SJCRH30 (cell line): ENCODE measurements around the gene HPS6. TPM values are rescaled to one million over a fixed set of nuclear protein-coding genes. Genes with fewer than 3 reads are reported as not detected.
A peak's percentile ranks its signal among the peaks of the same experiment; 100 is the strongest.
"Not testable (repeated sequence)": the region's sequence is repeated elsewhere in the genome, so short reads cannot be mapped to it uniquely, and the experiment has no call there.

ENCODE experiments used
- DNase-seq, 2 experiments: peaks; one replicate each; pipeline ENCODE4 v3.0.0-alpha.2; 2015 to 2020
- H3K27ac ChIP-seq: fragments of 250-450 bp; sonication (Bioruptor Pico); 2 replicates; pipeline ENCODE4 v1.5.1; 2020; ENCODE audit warnings: mild to moderate bottlenecking, moderate library complexity
- H3K27me3 ChIP-seq: fragments of 250-450 bp; sonication (Bioruptor Pico); 2 replicates; pipeline ENCODE4 v1.5.1; 2020; ENCODE audit warnings: mild to moderate bottlenecking, moderate library complexity
- H3K36me3 ChIP-seq: fragments of 250-450 bp; sonication (Bioruptor Pico); 2 replicates; pipeline ENCODE4 v1.5.1; 2020; ENCODE audit warnings: mild to moderate bottlenecking, moderate library complexity
- H3K4me1 ChIP-seq: fragments of 250-450 bp; sonication (Bioruptor Pico); 2 replicates; pipeline ENCODE4 v1.5.1; 2020; ENCODE audit warnings: mild to moderate bottlenecking, moderate library complexity
- H3K4me3 ChIP-seq: fragments of 250-450 bp; sonication (Bioruptor Pico); 2 replicates; pipeline ENCODE4 v1.5.1; 2020; ENCODE audit warnings: mild to moderate bottlenecking, moderate library complexity
- H3K9me3 ChIP-seq: fragments of 250-450 bp; sonication (Bioruptor Pico); replicated peaks from 2 replicates; pipeline ENCODE4 v1.5.1; 2020; ENCODE audit warnings: mild to moderate bottlenecking, moderate library complexity
- total RNA-seq: library from RNA; depleted of rRNA; stranded (reverse); fragments of >200 nt; shearing (Covaris generic); gene quantifications from 2 replicates; pipeline ENCODE4 v1.2.3, GENCODE V29; 2014; rRNA removed

Gene HPS6
- 6.4 and 7.0 TPM in 2 replicates for total RNA-seq

DNA sequence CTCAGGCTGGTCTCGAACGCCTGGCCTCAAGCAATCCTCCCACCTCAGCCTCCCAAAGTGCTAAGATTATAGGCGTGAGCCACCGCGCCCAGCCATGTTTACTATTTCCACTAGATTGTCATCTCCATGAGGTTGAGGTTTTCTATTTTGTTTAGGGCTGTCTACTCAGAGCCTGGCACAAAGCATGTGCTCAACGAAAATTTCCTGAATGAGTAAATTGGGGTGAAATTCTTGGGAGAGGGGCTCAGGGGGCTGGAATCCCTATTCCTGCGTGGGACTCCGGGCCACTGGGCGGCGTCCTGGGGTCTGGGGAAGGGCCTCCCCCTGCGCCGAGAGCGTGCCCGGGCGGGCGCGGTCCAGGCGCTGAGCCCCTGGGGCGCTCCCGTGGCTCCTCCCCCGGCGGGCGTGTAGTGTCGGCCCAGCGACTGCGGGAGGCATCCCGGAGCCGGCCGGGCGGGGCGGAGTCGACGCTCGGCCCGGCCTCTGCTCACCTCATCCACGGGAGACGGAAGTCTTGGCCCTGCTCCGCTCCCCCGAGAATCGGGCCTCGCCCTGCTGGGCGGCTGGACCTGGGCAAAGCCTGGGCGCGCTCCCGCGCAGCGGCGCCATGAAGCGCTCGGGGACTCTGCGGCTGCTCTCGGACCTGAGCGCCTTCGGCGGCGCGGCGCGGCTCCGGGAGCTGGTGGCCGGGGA is at the start of gene HPS6:
HPS6 (plus strand) TSS at position 482 of the 693 bp plus-strand sequence; CDS start at position 608, 126 bp downstream.
- no peaks in the 10 kb centered on the region for H3K36me3 ChIP-seq
- H3K9me3 ChIP-seq: no peaks in the 10 kb centered on the region
- DNase-seq: peak; percentile 75 to 79
- H3K27me3 ChIP-seq: peaks cover 3% of the 10 kb centered on the region; the same call in 1 of the 2 replicates
- no peaks in the 10 kb centered on the region for H3K4me1 ChIP-seq
- H3K4me3 ChIP-seq: peak within 1 kb of the TSS; percentile 63
- no peak within 1 kb of the TSS; the same call in 1 of the 2 replicates for H3K27ac ChIP-seq

DNA sequence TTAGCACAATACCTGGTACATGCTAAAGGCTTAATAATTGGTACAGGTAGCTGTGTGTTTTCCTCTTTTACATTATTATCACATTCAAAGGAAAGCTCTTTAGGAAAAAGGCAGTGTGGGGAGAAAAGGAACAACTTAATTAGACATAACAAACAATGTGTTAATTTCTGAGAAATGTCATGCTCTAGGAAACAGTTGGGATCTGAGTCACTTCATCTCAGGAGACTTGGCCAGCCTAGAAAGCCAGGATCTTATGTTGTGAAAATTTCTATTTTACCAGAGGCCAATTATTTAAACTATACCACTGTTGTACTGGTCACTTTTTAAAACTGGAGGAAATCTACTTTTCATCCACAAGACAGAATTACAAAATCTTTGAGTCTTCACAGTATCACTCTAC is 48.7 kb upstream of the HPS6 start:
- Histone ChIP-seq H3K9me3 (no peaks in the 10 kb centered on the region), H3K27ac (no peak overlapping the region), H3K36me3 (no peaks in the 10 kb centered on the region), H3K4me1 (no peaks in the 10 kb centered on the region), H3K4me3 (no peak overlapping the region), H3K27me3 (no peaks in the 10 kb centered on the region)
- DNase-seq: no peak

DNA sequence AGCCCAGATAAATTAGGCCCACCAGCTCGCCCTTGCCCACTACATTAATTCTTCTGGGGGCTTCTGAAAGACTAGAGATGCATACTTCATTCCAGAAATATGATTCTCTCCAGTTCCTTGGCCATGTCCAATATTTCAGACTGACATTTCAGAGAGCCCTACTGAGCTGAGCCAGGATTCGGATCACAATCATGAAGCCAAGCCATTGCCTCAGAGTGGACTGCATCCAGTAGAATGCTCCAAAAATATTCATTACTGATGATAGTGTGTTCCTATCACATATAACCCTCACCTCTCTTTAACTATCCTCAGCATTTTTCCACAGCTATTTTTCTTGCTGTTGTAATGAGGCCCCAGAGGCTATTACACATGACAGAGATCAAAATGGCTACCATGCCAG is 47.9 kb upstream of the HPS6 start:
- DNase-seq: no peak
- no peaks in the 10 kb centered on the region for H3K4me1 ChIP-seq
- H3K36me3 ChIP-seq: peaks cover 5% of the 10 kb centered on the region; the same call in 1 of the 2 replicates
- no peak overlapping the region for H3K4me3 ChIP-seq
- H3K27me3 ChIP-seq: no peaks in the 10 kb centered on the region
- H3K9me3 ChIP-seq: peaks cover 3% of the 10 kb centered on the region; the same call in 1 of the 2 replicates
- H3K27ac ChIP-seq: no peak overlapping the region

DNA sequence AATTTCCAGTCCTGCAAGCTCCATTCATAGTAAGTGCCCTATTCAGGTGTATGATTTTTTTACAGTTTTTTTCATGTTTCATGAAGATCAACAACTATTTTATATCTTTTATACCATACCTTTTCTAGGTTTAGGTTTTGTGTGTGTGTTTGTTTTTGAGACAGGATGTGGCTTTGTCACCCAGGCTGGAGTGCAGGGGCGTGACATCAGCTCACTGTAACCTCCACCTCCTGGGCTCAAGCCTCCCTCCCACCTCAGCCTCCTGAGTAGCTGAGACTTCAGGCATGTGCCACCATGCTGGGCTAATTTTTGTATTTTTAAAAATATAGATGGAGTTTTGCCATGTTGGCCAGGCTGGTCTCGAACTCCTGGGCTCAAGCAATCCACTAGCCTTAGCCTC is 44.2 kb upstream of the HPS6 start:
- H3K4me1 ChIP-seq: no peaks in the 10 kb centered on the region
- H3K4me3 ChIP-seq: no peak overlapping the region
- H3K36me3 ChIP-seq: peaks cover 28% of the 10 kb centered on the region

DNA sequence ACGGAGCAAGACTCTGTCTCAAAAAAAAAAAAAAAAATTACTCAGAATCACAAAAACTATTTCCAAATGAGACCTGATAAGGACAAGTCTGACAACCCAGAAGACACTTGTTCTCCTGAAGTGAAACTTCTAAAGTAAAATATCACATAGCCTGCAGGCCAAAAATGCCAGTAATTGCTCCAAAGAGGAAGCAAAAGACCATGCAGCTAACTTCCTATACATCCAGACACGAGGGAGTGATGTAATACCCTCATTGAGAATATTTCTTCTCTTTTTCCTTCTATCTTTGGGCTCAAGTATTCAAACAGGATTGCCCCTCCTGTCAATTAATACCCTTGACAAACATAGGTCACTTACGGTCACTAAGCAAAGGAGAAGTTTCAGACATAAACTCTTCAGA is 40.4 kb upstream of the HPS6 start:
- Histone ChIP-seq H3K27ac (no peak overlapping the region), H3K9me3 (peaks cover 3% of the 10 kb centered on the region; the same call in 1 of the 2 replicates), H3K36me3 (peaks cover 49% of the 10 kb centered on the region), H3K4me3 (no peak overlapping the region), H3K4me1 (no peaks in the 10 kb centered on the region), H3K27me3 (no peaks in the 10 kb centered on the region)
- no peak for DNase-seq

More for the DNA sequence above, 44.2 kb upstream of the HPS6 start:
- Histone ChIP-seq H3K27me3 (no peaks in the 10 kb centered on the region), H3K9me3 (peaks cover 3% of the 10 kb centered on the region; the same call in 1 of the 2 replicates), H3K27ac (no peak overlapping the region)
- DNase-seq: no peak

DNA sequence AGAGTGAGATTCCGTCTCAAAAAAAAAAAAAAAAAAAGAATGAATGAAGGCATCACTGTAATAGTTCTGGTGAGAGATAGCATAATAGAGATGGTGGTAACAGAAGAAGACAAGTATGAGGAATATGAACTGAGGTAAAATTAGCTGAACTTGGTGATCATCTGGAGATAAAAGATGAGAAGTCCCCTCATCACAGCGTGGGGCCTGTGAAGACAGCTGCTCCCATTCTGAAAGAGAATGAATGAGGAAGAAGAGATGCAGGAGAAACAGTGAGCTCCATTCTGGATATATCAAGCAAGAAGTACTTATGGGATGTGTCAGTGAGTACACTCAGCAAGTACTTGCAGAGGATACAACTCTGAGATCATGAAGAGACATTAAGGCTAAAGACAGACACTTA is 37.9 kb upstream of the HPS6 start:
- H3K4me3 ChIP-seq: no peak overlapping the region
- no peaks in the 10 kb centered on the region for H3K9me3 ChIP-seq
- H3K27ac ChIP-seq: no peak overlapping the region
- H3K27me3 ChIP-seq: no peaks in the 10 kb centered on the region
- peaks cover 59% of the 10 kb centered on the region for H3K36me3 ChIP-seq
- no peaks in the 10 kb centered on the region for H3K4me1 ChIP-seq
- DNase-seq: no peak

DNA sequence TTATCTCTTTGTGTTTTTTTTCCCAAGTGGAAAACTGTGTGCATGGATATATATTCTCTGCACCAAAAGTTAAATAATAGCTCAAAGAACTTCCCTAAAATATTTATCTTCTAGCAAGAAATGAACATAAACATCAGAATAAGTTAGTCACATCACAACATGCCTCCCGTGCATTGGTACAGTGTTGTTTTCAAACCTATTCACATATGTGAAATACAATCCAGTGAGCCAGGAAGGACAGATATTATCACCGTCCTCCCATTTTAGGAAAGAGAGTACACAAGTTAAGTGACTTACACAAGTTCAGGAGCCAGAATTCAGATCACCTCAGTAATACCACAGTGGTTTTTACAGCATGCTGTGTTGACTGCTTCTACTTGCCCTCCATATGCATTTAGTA is 31.4 kb upstream of the HPS6 start:
- no peak overlapping the region for H3K27ac ChIP-seq
- peaks cover 53% of the 10 kb centered on the region for H3K36me3 ChIP-seq
- H3K4me3 ChIP-seq: no peak overlapping the region
- H3K4me1 ChIP-seq: no peaks in the 10 kb centered on the region
- no peak for DNase-seq
- H3K9me3 ChIP-seq: no peaks in the 10 kb centered on the region
- H3K27me3 ChIP-seq: no peaks in the 10 kb centered on the region

DNA sequence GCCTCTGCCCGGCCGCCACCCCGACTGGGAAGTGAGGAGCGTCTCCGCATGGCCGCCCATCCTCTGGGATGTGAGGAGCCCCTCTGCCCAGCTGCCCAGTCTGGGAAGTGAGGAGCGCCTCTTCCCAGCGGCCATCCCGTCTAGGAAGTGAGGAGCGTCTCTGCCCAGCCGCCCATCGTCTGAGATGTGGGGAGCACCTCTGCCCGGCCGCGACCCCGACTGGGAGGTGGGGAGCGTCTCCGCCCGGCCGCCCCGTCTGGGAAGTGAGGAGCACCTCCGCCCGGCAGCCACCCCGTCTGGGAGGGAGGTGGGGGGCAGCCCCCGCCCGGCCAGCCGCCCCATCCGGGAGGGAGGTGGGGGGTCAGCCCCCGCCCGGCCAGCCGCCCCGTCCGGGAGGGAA is 29.3 kb upstream of the HPS6 start:
- H3K36me3 ChIP-seq: peaks cover 44% of the 10 kb centered on the region
- H3K4me3 ChIP-seq, DNase-seq, H3K27ac ChIP-seq, H3K27me3 ChIP-seq, H3K9me3 ChIP-seq, H3K4me1 ChIP-seq: not testable (repeated sequence)

DNA sequence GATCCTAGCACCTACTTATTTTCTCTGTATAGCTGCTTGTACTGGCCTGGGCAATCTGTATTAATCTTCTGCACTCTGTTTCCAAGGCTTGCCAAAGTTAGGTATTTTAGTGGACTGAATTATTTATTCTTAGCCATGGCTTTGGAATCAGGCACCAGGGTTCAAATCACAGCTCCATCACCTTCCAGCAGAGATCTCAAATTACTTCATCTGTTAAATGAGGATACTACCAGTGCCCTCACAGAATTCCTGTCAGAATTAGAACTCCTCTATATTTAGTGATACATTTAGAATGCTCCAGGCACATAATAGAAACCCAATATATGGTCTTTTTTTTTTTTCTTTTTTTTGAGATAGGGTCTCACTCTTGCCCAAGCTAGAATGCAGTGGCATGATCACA is 26.7 kb upstream of the HPS6 start:
- no peak overlapping the region for H3K4me3 ChIP-seq
- H3K4me1 ChIP-seq: no peaks in the 10 kb centered on the region
- no peak overlapping the region for H3K27ac ChIP-seq
- DNase-seq: no peak
- H3K27me3 ChIP-seq: no peaks in the 10 kb centered on the region
- H3K9me3 ChIP-seq: no peaks in the 10 kb centered on the region
- H3K36me3 ChIP-seq: peaks cover 25% of the 10 kb centered on the region

DNA sequence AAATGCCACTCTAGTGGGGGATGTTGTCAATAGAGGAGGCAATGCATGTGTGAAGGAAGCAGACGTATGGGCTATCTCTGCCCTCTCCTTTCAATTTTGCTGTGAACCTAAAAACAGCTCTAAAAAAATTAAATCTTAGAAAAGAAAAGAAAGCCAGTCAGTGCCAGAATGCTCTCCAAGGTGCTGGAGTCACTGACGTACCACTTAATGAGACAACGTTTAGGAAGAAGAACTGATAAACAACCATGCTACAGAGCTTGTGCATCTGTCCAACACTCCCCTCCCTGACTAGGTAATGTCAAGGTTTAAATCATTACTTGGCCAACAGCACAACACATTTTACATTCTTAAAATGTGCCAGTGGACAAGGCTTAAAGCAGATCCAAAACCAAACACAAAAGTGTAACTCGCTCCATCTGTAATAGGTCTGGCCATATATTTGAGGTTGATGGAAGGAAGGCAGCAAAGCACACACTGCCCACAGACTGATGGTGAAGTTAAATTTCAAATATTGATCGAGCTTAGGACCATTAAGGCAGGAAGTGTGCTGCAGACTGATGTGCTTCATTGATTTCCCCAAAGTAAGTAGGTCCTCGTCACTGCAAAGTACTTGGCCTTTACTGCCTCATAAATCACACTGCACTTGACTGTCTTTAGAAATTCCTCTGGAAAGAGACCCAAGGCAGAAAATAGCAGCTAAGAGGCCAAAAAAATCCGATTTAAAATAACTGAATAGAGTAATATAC is 24.7 kb upstream of the HPS6 start:
- Histone ChIP-seq H3K27me3 (no peaks in the 10 kb centered on the region), H3K27ac (no peak overlapping the region), H3K4me1 (no peaks in the 10 kb centered on the region), H3K9me3 (no peaks in the 10 kb centered on the region), H3K4me3 (no peak overlapping the region), H3K36me3 (peaks cover 19% of the 10 kb centered on the region)
- no peak for DNase-seq

DNA sequence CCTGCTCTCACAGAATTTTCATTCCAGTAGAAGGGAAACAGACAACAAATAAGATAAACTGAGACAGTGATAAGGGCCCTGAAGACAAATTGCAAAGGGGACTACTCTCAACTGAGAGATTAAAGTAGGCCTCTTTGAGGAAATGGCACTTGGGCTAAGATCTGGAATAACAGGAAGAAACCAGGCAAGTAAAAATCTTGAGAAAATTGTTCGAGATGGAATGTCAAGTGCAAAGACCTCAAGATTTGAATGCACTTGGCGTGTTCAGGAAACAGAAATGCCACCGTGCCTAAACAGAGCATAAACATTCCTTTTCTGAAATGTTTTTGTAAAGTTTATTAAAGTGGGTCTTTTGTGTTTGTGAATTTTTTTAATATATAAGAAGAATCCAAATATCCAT is 19.9 kb upstream of the HPS6 start:
- no peak for DNase-seq
- no peaks in the 10 kb centered on the region for H3K4me1 ChIP-seq
- no peaks in the 10 kb centered on the region for H3K9me3 ChIP-seq
- H3K27ac ChIP-seq: no peak overlapping the region
- H3K36me3 ChIP-seq: no peaks in the 10 kb centered on the region
- no peaks in the 10 kb centered on the region for H3K27me3 ChIP-seq
- no peak overlapping the region for H3K4me3 ChIP-seq

DNA sequence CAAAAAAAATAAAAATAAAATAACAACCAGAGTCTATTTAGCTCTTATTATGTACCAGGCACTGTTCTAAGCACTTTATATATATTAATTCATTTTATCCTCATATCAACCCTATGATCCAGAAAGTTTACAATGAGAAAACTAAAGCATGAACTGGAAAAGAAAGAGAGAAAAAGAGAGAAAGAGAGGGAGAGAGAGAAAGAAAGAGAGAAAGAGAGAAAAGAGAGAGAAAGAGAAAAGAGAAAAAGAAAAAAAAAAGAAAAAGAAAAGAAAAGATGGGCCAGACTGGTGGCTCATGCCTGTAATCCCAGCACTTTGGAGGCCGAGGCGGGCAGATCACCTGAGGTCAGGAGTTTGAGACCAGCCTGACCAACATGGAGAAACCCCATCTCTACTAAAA is 19.1 kb upstream of the HPS6 start:
- Histone ChIP-seq H3K4me1 (no peaks in the 10 kb centered on the region), H3K4me3 (no peak overlapping the region), H3K27me3 (no peaks in the 10 kb centered on the region), H3K9me3 (no peaks in the 10 kb centered on the region), H3K36me3 (no peaks in the 10 kb centered on the region), H3K27ac (no peak overlapping the region)
- no peak for DNase-seq

DNA sequence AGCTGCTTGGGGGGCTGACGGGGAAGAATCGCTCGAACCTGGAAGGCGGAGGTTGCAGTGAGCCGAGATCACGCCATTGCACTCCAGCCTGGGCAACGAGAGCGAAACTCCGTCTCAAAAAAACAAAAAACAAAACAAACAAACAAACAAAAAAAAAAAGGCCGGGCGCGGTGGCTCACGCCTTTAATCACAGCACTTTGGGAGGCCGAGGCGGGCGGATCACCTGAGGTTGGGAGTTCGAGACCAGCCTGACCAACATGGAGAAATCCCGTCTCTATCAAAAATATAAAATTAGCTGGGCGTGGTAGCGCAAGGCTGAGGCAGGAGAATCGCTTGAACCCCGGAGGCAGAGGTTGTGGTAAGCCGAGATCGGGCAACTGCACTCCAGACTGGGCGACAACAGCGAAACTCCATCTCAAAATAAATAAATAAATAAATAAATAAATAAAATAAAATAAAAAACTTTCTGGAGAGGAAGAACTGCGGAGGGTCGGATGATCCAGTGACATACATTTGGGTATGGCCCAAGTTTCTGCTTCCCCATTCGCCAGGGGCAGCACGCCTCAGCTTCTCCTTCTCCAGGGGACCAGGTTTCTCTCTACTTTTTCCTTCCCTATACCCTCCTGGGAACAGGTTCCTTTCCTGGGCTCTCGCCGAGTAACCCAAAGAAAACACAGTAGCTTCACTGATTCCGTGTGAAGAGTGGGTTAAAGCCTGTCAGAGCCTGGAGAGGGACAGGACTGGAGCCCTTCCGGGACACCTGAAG is 10.1 kb upstream of the HPS6 start:
- not testable (repeated sequence) for H3K36me3 ChIP-seq, DNase-seq, H3K4me1 ChIP-seq, H3K9me3 ChIP-seq, H3K27me3 ChIP-seq
- Histone ChIP-seq H3K27ac (peak overlapping the region; percentile 78), H3K4me3 (peak overlapping the region; percentile 97)

DNA sequence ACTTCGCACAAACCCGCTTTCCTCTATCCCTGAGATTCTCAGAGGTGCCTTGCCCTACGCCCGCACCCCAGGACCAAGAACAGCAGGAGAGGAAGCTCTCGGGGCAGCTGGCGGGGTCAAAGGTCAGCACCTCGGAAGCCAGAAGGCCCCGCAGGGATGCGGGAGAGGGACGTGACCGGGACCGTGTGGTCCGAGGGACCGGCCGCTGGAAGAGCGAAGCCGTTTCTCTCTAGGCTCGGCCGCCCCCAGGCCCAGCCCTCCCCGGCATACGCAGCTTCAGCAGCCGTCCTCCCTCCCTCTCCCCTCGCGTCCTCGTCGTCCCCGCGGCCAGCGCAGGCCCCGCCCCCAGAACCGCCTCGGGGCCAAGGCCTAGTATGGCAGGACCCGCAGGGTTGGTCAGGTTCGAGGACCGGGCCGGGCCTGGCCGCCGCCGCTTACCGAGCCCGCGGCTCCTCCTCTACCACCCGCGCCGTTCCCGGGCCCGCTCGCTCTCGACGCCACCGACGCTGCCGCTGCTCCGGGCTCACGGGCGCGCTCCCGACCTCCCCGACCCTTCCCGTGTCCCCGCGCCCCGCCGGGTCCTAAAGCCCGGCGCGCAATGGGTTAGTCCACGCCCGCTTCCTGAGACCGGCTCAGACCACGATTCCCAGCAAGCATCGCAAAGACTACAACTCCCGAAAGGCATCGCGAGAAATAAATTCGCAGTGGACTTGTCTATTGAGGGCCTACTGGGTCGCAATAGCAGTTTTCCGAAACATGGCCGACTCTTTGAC is 9.3 kb upstream of the HPS6 start, which contains the start of gene ARMH3:
ARMH3 (minus strand) TSS at position 527 of the 773 bp plus-strand sequence. CDS start 16,059 bp downstream, outside the sequence.
- Histone ChIP-seq H3K36me3 (no peaks in the 10 kb centered on the region; the same call in 1 of the 2 replicates), H3K9me3 (no peaks in the 10 kb centered on the region), H3K27me3 (no peaks in the 10 kb centered on the region), H3K4me3 (peak within 1 kb of the TSS; percentile 97), H3K27ac (peak within 1 kb of the TSS; percentile 78), H3K4me1 (peaks cover 2% of the 10 kb centered on the region; the same call in 1 of the 2 replicates)
- peak; percentile 99 to 100 for DNase-seq
